Endothelial cell of umbilical vein (primary cell): ENCODE measurements around the gene ZFYVE21. TPM values are rescaled to one million over a fixed set of nuclear protein-coding genes. Genes with fewer than 3 reads are reported as not detected.

ENCODE experiments used
- BruUV-seq: library from RNA; stranded (reverse); fragments of 400-500 nt; replicated peaks from 2 replicates; lab custom pipeline; 2021; lab: Mats Ljungman, UMichigan
- CTCF ChIA-PET: fragments of 300-600, 350-600 bp; sonication (Branson Sonifier 250); formaldehyde crosslinking; loops from one replicate; lab custom pipeline; 2021; ENCODE audit warnings: antibody characterized with exemption, inconsistent platforms; lab: Charles Lee
- POLR2A ChIA-PET: fragments of 300-600, 350-600 bp; sonication (Branson Sonifier 250); formaldehyde crosslinking; loops from one replicate; lab custom pipeline; 2021; ENCODE audit warnings: antibody characterized with exemption, inconsistent platforms; lab: Charles Lee
- DNase-seq: peaks from one replicate; pipeline ENCODE4 v3.0.0-alpha.2; 2011; ENCODE audit warnings: low read depth, low spot score
- FAIRE-seq: peaks from 2 replicates; lab custom pipeline; 2011; peaks lifted over from hg19 to GRCh38; lab: Jason Lieb, UNC
- H2AFZ ChIP-seq: 2 replicates; pipeline ENCODE4 v1.6.0; 2012; ENCODE audit warnings: low read depth, low read length, control low read depth, inconsistent platforms
- H3K27ac ChIP-seq: 2 replicates; pipeline ENCODE4 v1.5.1; 2011; ENCODE audit warnings: low read depth, mild to moderate bottlenecking, control low read depth, low read length, moderate library complexity; ENCODE audit not compliant: insufficient read depth
- H3K27me3 ChIP-seq, 2 experiments: 2 replicates each; pipeline versions ENCODE4 v1.6.0 to v1.6.1; 2011; ENCODE audit warnings: low read length in 2 of 2, mixed read lengths in 1 of 2; ENCODE audit not compliant: control insufficient read depth in 2 of 2, insufficient read depth in 2 of 2
- H3K36me3 ChIP-seq, 2 experiments: 2 replicates in 1 of 2; 3 replicates in 1 of 2; pipeline ENCODE4 v1.5.1; 2011; ENCODE audit warnings: low read length in 2 of 2, mild to moderate bottlenecking in 1 of 2, moderate library complexity in 1 of 2; ENCODE audit not compliant: control insufficient read depth in 2 of 2, insufficient read depth in 2 of 2; ENCODE audit errors: extremely low read depth in 1 of 2
- H3K4me1 ChIP-seq: 3 replicates; pipeline ENCODE4 v1.5.1; 2011; ENCODE audit warnings: mild to moderate bottlenecking, low read length; ENCODE audit not compliant: control insufficient read depth, insufficient read depth; ENCODE audit errors: extremely low read depth
- H3K4me2 ChIP-seq: 2 replicates; pipeline ENCODE4 v1.6.1; 2011; ENCODE audit warnings: low read length, control low read depth, mixed read lengths; ENCODE audit not compliant: insufficient read depth
- H3K4me3 ChIP-seq, 3 experiments: fragments of 200-600 bp in 1 of 3; sonication (generic), shearing (Covaris generic) in 1 of 3; replicated peaks in 1 of 3; 2 replicates each; pipeline ENCODE4 v1.5.1; 2011 to 2016; ENCODE audit warnings: control low read depth in 3 of 3, low read length in 3 of 3, mild to moderate bottlenecking in 2 of 3, inconsistent platforms in 1 of 3, low read depth in 1 of 3, moderate library complexity in 1 of 3; ENCODE audit not compliant: insufficient read depth in 1 of 3
- H3K79me2 ChIP-seq: 2 replicates; pipeline ENCODE4 v1.6.0; 2012; ENCODE audit warnings: low read length, inconsistent platforms; ENCODE audit not compliant: control insufficient read depth, insufficient read depth
- H3K9ac ChIP-seq: replicated peaks from 2 replicates; pipeline ENCODE3; 2011; ENCODE audit warnings: low read length, control low read depth; ENCODE audit not compliant: insufficient read depth; ENCODE audit errors: extremely low read depth
- H3K9me1 ChIP-seq: replicated peaks from 3 replicates; pipeline ENCODE4 v1.6.0; 2011; ENCODE audit warnings: mild to moderate bottlenecking, low read length; ENCODE audit not compliant: control insufficient read depth, insufficient read depth; ENCODE audit errors: extremely low read depth
- H3K9me3 ChIP-seq: replicated peaks from 2 replicates; pipeline ENCODE4 v1.5.1; 2012; ENCODE audit warnings: low read length, inconsistent platforms; ENCODE audit not compliant: control insufficient read depth, insufficient read depth
- H4K20me1 ChIP-seq: replicated peaks from 2 replicates; pipeline ENCODE3; 2011; ENCODE audit warnings: mild to moderate bottlenecking, low read length; ENCODE audit not compliant: control insufficient read depth, insufficient read depth; ENCODE audit errors: extremely low read depth
- CTCF ChIP-seq, 2 donors: IDR thresholded peaks; 1 replicate in 1 of 2; 2 replicates in 1 of 2; pipeline ENCODE4 v1.5.1; 2011; ENCODE audit warnings: low read length in 2 of 2, mild to moderate bottlenecking in 2 of 2, moderate library complexity in 2 of 2, control low read depth in 1 of 2, inconsistent platforms in 1 of 2, low read depth in 1 of 2; ENCODE audit not compliant: insufficient read depth in 1 of 2; ENCODE audit errors: extremely low read depth in 1 of 2
- EZH2 ChIP-seq: IDR thresholded peaks from 2 replicates; pipeline ENCODE4 v1.6.1; 2012; ENCODE audit warnings: borderline replicate concordance, low read depth, mild to moderate bottlenecking, moderate library complexity, low read length, inconsistent platforms; ENCODE audit not compliant: severe bottlenecking
- FOS ChIP-seq: IDR thresholded peaks from 2 replicates; pipeline ENCODE4 v1.6.1; 2011; ENCODE audit warnings: mild to moderate bottlenecking, low read length, moderate library complexity, borderline replicate concordance; ENCODE audit not compliant: insufficient read depth
- GATA2 ChIP-seq: IDR thresholded peaks from 2 replicates; pipeline ENCODE4 v1.7.0; 2011; ENCODE audit warnings: low read depth, mild to moderate bottlenecking, moderate library complexity, mixed read lengths, low read length; ENCODE audit not compliant: insufficient read length, insufficient read depth
- JUN ChIP-seq: IDR thresholded peaks from 2 replicates; pipeline ENCODE4 v1.6.1; 2011; ENCODE audit warnings: borderline replicate concordance, low read depth; ENCODE audit not compliant: insufficient read length, insufficient read depth
- MAX ChIP-seq: IDR thresholded peaks from 2 replicates; pipeline ENCODE4 v1.6.1; 2011; ENCODE audit not compliant: insufficient read depth, insufficient read length
- MYC ChIP-seq: IDR thresholded peaks from one replicate; pipeline ENCODE4 v1.6.1; 2011; ENCODE audit warnings: mild to moderate bottlenecking, low read depth, low read length
- POLR2A ChIP-seq: IDR thresholded peaks from 2 replicates; pipeline ENCODE4 v1.6.1; 2012; ENCODE audit warnings: low read depth, mild to moderate bottlenecking, control low read depth, low read length
- POLR2AphosphoS5 ChIP-seq: IDR thresholded peaks from 2 replicates; pipeline ENCODE4 v1.6.1; 2012; ENCODE audit warnings: low read depth, mild to moderate bottlenecking, control low read depth, low read length, moderate library complexity; ENCODE audit not compliant: insufficient read depth
- dilution Hi-C: fragments of 300-500 bp; cut with MboI; formaldehyde crosslinking; loops from one replicate; pipeline ENCODE4 v1.15.0; 2019; ENCODE audit warnings: low sequenced_read_pairs; ENCODE audit not compliant: extremely low pct_ligation_motif_present
- intact Hi-C: fragments of 100-400 bp; cut with micrococcal nuclease; formaldehyde crosslinking; loops from one replicate; pipeline ENCODE4 v1.10.0; 2022
- polyA plus RNA-seq, 4 experiments: library from polyadenylated mRNA; depleted of rRNA in 3 of 4; stranded (reverse) in 3 of 4; unstranded in 1 of 4; fragments of >200 nt; gene quantifications; 2 replicates each; pipeline versions ENCODE4 v1.2.1 to v1.2.3, GENCODE V29; 2011 to 2012; ENCODE audit warnings: missing spikeins in 1 of 4
- total RNA-seq: library from RNA; stranded (reverse); gene quantifications from 2 replicates; pipeline ENCODE4 v1.2.3, GENCODE V29; 2021

Gene ZFYVE21
- total and polyA plus RNA-seq, 2 donors (not counting 3 experiments of a cell fraction or from before 2014, with no cell fraction given) = 54.5 to 98.3 TPM

GRCh38 chr14:103721334-103722120, 5.9 kb downstream of the ZFYVE21 start:
- Histone ChIP-seq H3K36me3 (peaks cover 0 to 4% of the 10 kb centered on the region in 2 experiments), H3K9me3 (no peaks in the 10 kb centered on the region), H3K4me2 (no peak overlapping the region), H3K9ac (no peak overlapping the region), H3K27me3 (no peaks in the 10 kb centered on the region), H3K4me1 (peaks cover 6% of the 10 kb centered on the region), H3K9me1 (no peaks in the 10 kb centered on the region), H4K20me1 (no peaks in the 10 kb centered on the region), H3K79me2 (peaks cover 78% of the 10 kb centered on the region), H3K4me3 (no peak overlapping the region), H3K27ac (no peak overlapping the region), H2AFZ (no peak overlapping the region)
- DNase-seq (no peak), FAIRE-seq (no peak)
- CTCF ChIA-PET = interaction anchor here (1.6 kb wide), 1 partner anchor 41 kb away, joined by 5 read pairs; no protein-coding TSS in a partner anchor
- BruUV-seq = no TSS peak
- TF ChIP-seq MAX (no peak), GATA2 (no peak), JUN (no peak), CTCF (IDR thresholded peaks at IDR 0.05; ENCODE audit: extremely low read depth in 1 of 2, insufficient read depth in 1 of 2, low read depth in 1 of 2, low read length in 2 of 2) (no peak), POLR2A (no peak), FOS (no peak), MYC (no peak), EZH2 (no peak), POLR2AphosphoS5 (no peak)
- intact Hi-C loops = no loop called here
- POLR2A ChIA-PET = no interaction called here
- dilution Hi-C loops = no loop called here
